Lower leg skin (tissue), 4 donors: ENCODE data around the gene MRPL18. TPM values are rescaled to one million over a fixed set of nuclear protein-coding genes. Genes with fewer than 3 reads are reported as not detected.

Experiments used
- DNase-seq, 2 donors: peaks; one replicate each; pipeline ENCODE4 v3.0.0-alpha.2; 2019; ENCODE audit warnings: low spot score in 2 of 2
- H3K4me3 ChIP-seq: fragments of 200-600 bp; sonication (generic); 2 replicates; pipeline ENCODE4 v1.5.1; 2017; ENCODE audit warnings: mild to moderate bottlenecking, low read depth; ENCODE audit not compliant: poor library complexity, severe bottlenecking
- CTCF ChIP-seq, 3 donors: fragments of 450-650 bp; IDR thresholded peaks; one replicate each; pipeline ENCODE4 v1.5.1; 2016; ENCODE audit warnings: antibody characterized with exemption in 3 of 3, mild to moderate bottlenecking in 3 of 3, moderate library complexity in 2 of 3
- POLR2A ChIP-seq, 2 donors: fragments of 450-650 bp; IDR thresholded peaks; one replicate each; pipeline ENCODE4 v1.6.1; 2016 to 2017; ENCODE audit warnings: antibody characterized with exemption in 2 of 2, mild to moderate bottlenecking in 1 of 2, moderate library complexity in 1 of 2
- WGBS, 2 donors: methylation state at CpG; one replicate each; pipeline ENCODE4 v1.1.5; 2018; 5-methylcytosine and 5-hydroxymethylcytosine counted together
- intact Hi-C: fragments of 100-400 bp; cut with DNase I; formaldehyde crosslinking; loops from one replicate; pipeline ENCODE4 v1.15.0; 2023; ENCODE audit warnings: low total_unique reads
- total RNA-seq, 4 donors: library from RNA; depleted of rRNA; stranded (reverse); fragments of >200 nt; gene quantifications; one replicate each; pipeline ENCODE4 v1.1.0, GENCODE V29; 2016

MRPL18 gene
- total RNA-seq, 4 donors from 2014 or later = 57.4 to 68.6 (median 59.2) TPM

- WGBS, 2 donors = 77 to 90% methylated on average over 10 to 13 of the region's 13 CpGs
- H3K4me3 ChIP-seq = no peak overlapping the region
- intact Hi-C loops = no loop called here
- TF ChIP-seq POLR2A (IDR thresholded peaks at IDR 0.05) = no peak
- no peak for TF ChIP-seq CTCF (IDR thresholded peaks at IDR 0.05)
- DNase-seq = no peak
Measured at GRCh38 chr6:159844737-159845645, 54.7 kb downstream of the MRPL18 start.

Other genes starting within 250 kb of the MRPL18 start
- 100 to 1,000 TPM; 117 to 280 (median 190) TPM for gene SOD2, start 97.2 kb upstream of the MRPL18 start, total RNA-seq
- 10 to 100 TPM; 57.8 to 76.7 (median 67.9) TPM for gene WTAP, start 63.0 kb upstream of the MRPL18 start, total RNA-seq
- gene ACAT2, start 28.4 kb upstream of the MRPL18 start, total RNA-seq = 10 to 100 TPM in 3 of 4 donors, 1 to 10 TPM in 1; 5.4 to 31.5 (median 13.8) TPM
- 100 to 1,000 TPM in 3 of 4 donors, 10 to 100 TPM in 1; 98.5 to 155 (median 129) TPM for gene TCP1, start 865 bp upstream of the MRPL18 start, total RNA-seq
- 1 to 10 TPM in 2 of 4 donors, under 1 TPM in 2; 0.51 to 2.5 (median 1.0) TPM for gene PNLDC1, start 9.8 kb downstream of the MRPL18 start, total RNA-seq
- under 1 TPM in 1 of 4 donors, not detected in 3; 0.05 TPM for gene MAS1, start 100.5 kb downstream of the MRPL18 start, total RNA-seq
- gene IGF2R, start 178.6 kb downstream of the MRPL18 start, total RNA-seq = 10 to 100 TPM; 60.0 to 93.4 (median 71.7) TPM